Stromal cell of bone marrow (primary cell): Measurements from ENCODE around the gene JAZF1.

Experiments
- DNase-seq: peaks from one replicate; pipeline ENCODE4 v3.0.0-alpha.2; 2012; ENCODE audit warnings: low read depth

JAZF1 gene

GRCh38 chr7:28008911-28009310 is 171.7 kb downstream of the JAZF1 start:
- DNase-seq: no peak

GRCh38 chr7:28008171-28008570 is 172.4 kb downstream of the JAZF1 start:
- no peak for DNase-seq

- DNase-seq: no peak
Measured at GRCh38 chr7:28006491-28006890, 174.1 kb downstream of the JAZF1 start.

- no peak for DNase-seq
Measured at GRCh38 chr7:28005847-28006231, 174.8 kb downstream of the JAZF1 start.

GRCh38 chr7:28005075-28005846 is 175.3 kb downstream of the JAZF1 start:
- DNase-seq: no peak

GRCh38 chr7:28003408-28003807 is 177.2 kb downstream of the JAZF1 start:
- no peak for DNase-seq

- no peak for DNase-seq
Measured at GRCh38 chr7:28002638-28003037, 178.0 kb downstream of the JAZF1 start.

- DNase-seq: no peak
Measured at GRCh38 chr7:28001896-28002295, 178.7 kb downstream of the JAZF1 start.

- DNase-seq: no peak
Measured at GRCh38 chr7:27999829-28000228, 180.8 kb downstream of the JAZF1 start.

GRCh38 chr7:27998382-27998781 is 182.2 kb downstream of the JAZF1 start:
- DNase-seq: no peak

GRCh38 chr7:27997188-27997707 is 183.3 kb downstream of the JAZF1 start:
- no peak for DNase-seq

GRCh38 chr7:27996141-27996540 is 184.5 kb downstream of the JAZF1 start:
- DNase-seq: no peak

- no peak for DNase-seq
Measured at GRCh38 chr7:27995228-27995627, 185.4 kb downstream of the JAZF1 start.

GRCh38 chr7:27994639-27995038 is 186.0 kb downstream of the JAZF1 start:
- no peak for DNase-seq

- no peak for DNase-seq
Measured at GRCh38 chr7:27992755-27993493, 187.7 kb downstream of the JAZF1 start.

- DNase-seq: no peak
Measured at GRCh38 chr7:27992097-27992496, 188.5 kb downstream of the JAZF1 start.

GRCh38 chr7:27991006-27991528 is 189.5 kb downstream of the JAZF1 start:
- DNase-seq: no peak

- no peak for DNase-seq
Measured at GRCh38 chr7:27976531-27976930, 204.1 kb downstream of the JAZF1 start.

- DNase-seq: no peak
Measured at GRCh38 chr7:27973625-27974024, 207.0 kb downstream of the JAZF1 start.

GRCh38 chr7:27972276-27972675 is 208.3 kb downstream of the JAZF1 start:
- no peak for DNase-seq

- DNase-seq: no peak
Measured at GRCh38 chr7:27971171-27971812, 209.3 kb downstream of the JAZF1 start.

- DNase-seq: no peak
Measured at GRCh38 chr7:27970350-27970749, 210.2 kb downstream of the JAZF1 start.

GRCh38 chr7:27969346-27969745 is 211.2 kb downstream of the JAZF1 start:
- no peak for DNase-seq
